Esophagus squamous epithelium (tissue), 4 donors: ENCODE results near the gene PRKN.

Experiments
- POLR2A ChIP-seq, 4 donors: fragments of 450-650 bp; IDR thresholded peaks; one replicate each; pipeline ENCODE4 v1.6.1; 2017; ENCODE audit warnings: antibody characterized with exemption in 4 of 4, mild to moderate bottlenecking in 4 of 4, moderate library complexity in 3 of 4
- TF ChIP-seq, protein P1 (sequence below), 6 experiments: fragments of 450-650 bp in 4 of 6; fragments of 200-600 bp in 2 of 6; sonication (generic) in 2 of 6; IDR thresholded peaks; one replicate each; pipeline ENCODE4 v1.5.1; 2016 to 2019; ENCODE audit warnings: antibody characterized with exemption in 6 of 6, mild to moderate bottlenecking in 4 of 6, moderate library complexity in 4 of 6

DNA sequence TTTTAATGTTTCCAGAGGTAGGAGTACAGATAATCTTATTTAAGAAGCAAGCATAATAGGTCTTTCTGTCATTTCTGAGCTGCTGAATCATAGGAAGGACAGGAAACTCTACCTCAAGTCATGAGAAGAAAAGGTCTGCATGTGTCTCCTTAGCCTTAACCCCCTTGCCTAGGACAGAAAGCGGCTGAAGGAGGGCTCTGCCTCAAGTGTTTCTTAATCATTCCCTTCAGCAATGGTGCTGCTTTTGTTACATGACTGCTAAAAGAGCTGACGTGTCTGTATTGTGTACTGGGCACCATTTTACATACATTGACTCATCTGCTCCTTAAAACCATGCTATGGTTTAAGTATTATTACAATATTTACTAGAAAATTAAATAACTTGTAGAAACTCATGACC, 889.7 kb downstream of the PRKN start:
- TF ChIP-seq, protein P1, sequence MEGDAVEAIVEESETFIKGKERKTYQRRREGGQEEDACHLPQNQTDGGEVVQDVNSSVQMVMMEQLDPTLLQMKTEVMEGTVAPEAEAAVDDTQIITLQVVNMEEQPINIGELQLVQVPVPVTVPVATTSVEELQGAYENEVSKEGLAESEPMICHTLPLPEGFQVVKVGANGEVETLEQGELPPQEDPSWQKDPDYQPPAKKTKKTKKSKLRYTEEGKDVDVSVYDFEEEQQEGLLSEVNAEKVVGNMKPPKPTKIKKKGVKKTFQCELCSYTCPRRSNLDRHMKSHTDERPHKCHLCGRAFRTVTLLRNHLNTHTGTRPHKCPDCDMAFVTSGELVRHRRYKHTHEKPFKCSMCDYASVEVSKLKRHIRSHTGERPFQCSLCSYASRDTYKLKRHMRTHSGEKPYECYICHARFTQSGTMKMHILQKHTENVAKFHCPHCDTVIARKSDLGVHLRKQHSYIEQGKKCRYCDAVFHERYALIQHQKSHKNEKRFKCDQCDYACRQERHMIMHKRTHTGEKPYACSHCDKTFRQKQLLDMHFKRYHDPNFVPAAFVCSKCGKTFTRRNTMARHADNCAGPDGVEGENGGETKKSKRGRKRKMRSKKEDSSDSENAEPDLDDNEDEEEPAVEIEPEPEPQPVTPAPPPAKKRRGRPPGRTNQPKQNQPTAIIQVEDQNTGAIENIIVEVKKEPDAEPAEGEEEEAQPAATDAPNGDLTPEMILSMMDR (IDR thresholded peaks at IDR 0.05) = no peak
- no peak for TF ChIP-seq POLR2A (IDR thresholded peaks at IDR 0.05)
